HG02759 (cell line): ENCODE results near the gene N4BP2L2.
A peak's percentile ranks its signal among the peaks of the same experiment; 100 is the strongest.
"Not testable (repeated sequence)": the region's sequence is repeated elsewhere in the genome, so short reads cannot be mapped to it uniquely, and the experiment has no call there.

Experiments used
- ATAC-seq: cut with Tn5 transposase; IDR thresholded peaks from one replicate; pipeline ENCODE4 v1.9.1; 2021; ENCODE audit warnings: mild to moderate bottlenecking, moderate library complexity; ENCODE audit not compliant: unreplicated experiment

Gene N4BP2L2

DNA sequence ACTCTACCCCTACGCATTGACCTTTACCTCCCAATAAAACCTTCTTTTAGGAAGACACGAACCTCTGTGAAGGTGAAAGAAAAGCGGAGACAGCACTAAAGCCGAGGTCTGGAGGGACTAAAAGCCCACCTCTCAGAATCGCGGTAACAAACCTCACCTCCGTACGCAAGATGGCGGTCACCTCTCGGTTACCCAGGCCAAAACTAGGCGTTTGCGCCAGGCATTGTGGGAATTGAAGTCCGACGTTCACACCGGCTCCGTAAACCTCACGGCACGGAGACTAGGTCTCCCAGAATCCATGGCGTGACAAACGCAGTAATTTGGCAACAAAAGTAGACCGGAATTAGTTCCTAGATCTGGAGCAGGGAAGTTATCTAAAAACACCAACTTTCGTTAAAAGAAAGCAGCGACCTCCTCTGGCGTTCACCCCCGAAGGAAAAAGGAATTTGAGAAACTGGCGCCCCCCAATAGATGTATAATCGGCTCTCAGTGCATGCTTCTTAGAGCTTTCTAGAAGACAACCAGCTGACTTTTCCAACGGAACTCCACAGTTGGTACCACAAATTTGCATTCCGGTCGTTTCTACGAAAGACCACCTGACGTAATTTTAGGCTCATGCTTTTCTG lies at the start of gene N4BP2L2:
TSS of gene N4BP2L2 (minus strand) at position 175 of the 626 bp plus-strand sequence. CDS start 1,768 bp downstream, outside the sequence.
- ATAC-seq = peak; percentile 98

DNA sequence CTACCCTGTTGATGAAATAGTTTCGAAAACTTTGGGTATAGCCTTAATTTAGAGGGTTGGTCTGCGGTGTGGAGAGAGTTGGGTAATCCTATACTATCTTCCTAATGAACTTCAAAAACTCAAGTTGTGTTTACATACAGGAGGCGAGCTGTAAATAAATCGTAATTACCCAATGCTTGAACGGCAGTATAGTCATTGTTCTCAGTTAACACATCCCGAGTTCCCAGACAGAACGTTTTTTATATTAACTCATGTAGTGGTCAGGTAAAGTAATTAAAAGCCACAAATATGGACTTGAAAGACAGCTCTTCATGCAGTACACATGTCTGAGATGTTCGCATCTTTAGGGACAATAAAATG lies 49.2 kb upstream of the N4BP2L2 start:
- ATAC-seq = no peak

DNA sequence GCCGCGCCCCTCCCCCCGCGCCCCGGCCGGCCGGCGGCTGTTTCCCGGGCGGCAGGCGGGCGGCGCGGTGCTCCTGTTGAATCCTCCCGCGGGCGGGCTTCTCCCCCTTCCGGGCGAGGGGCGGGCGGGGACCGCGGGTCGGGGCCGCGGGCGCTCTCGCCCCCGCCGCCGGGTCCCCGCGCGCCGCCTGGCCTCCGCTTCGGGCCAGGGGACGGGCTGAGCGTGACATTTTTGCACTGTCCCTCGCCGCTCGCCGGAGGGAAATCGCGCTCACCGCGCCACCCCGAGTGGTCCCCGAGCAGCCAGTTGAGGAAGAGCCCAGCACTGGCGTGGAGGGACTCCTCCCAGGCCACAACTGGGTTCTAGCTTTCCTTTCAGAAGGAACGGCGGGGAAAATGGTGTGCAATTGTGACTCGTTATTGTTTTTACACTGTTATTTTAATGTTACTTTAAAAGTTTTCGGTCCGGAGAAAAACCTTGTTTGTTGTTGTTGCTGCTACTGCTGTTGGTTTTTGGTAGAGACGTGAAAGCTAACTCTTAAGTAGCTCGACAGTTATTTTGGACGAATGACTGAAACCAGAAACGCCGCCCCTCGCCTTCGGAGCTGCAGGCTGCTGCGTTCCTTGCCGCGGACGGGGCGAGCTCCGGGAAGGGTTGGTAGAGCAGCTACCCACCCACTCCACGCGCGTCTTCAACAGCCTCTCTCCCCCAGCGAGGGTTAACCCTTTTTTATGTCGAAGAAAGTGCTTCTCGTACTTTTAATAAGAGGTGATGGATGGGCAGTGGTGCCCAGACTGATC lies 48.6 kb upstream of the N4BP2L2 start:
- ATAC-seq = peak; percentile 44

DNA sequence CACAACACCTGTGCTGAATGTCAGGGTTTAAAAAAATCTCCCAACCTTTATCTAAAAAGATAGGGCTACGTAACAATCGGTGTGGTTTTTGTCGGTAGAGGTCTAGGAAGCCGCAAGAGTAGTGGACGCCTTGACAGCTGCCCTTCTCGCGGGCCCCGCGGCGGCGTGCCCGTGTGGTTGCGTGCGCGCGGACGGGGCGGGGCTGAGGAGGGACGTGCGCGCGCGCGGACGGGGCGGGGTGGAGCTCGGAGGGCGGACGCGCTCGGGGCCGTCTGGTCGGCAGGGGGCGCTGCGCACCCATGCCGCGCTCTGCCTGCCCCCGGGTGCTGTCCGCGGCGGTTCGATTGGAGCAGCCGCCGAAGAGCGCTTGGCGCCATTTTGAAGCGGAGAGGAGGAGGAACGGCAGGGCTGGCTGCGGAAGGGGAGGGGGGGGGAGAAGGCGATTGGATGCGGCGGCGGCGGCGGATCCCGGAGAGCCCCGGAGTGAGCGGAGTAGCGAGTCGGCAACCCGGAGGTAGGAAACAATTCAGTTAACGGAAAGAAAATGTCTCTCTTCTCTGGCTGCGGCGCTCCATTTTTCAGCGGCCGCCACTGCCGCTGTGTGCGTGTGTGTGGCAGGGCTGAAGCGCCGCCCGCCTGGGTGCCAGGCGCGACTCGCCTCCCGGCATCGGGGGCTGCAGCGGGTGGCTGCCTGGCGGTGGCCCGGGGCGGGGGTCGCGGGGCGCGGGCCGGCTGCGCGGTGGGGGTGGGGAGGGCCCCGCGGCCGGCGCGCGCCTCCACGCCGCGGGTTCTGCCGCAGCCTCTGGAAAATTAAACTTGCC lies 47.7 kb upstream of the N4BP2L2 start, which contains the start of gene PDS5B:
TSS of gene PDS5B (plus strand) at position 373 of the 821 bp plus-strand sequence. CDS start 62,321 bp downstream, outside the sequence.
- peak; percentile 86 for ATAC-seq

DNA sequence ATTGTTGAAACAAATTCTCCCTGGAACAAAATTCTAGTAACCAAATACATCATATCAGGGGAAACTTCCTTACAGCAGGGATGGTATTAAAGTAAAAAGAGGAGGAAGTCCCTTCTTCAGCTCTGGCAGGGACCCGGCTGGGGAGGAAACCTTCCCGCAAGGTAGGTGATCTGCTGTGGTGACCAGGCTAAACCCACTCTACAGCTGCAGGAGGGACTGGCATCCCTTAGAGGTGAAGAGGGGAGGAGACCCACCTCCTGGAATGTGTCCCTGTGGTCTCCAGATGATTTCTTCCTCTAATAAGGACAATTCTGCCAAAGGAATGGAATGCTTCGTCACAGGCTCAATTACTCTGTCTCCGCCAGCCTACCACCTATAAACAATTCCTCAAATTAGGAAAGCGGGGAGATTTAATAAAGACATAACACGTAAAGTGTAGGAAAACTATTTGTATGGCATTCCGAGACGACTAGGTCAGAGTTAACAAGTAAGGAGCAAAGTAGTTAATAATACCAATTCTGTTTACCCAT lies 47.0 kb upstream of the N4BP2L2 start:
- no peak for ATAC-seq

DNA sequence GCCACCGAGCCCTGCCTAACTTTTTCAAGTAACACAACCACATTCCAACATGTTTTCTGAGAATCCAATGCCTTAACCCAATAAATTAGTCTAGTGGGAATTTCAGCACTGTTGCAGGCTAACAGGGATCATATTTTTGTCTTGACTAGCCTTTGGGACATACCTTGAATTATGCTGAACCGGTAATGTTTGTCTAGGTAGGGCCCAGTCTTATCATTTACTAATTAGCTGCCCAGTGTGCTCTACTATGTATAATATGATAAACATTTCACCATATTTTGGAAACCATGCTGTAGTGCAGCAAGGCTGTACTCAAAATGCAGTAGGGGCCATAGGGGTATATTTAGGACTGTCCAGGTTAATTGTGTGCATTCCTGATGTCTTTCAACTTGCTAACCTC lies 44.4 kb upstream of the N4BP2L2 start:
- ATAC-seq = no peak

DNA sequence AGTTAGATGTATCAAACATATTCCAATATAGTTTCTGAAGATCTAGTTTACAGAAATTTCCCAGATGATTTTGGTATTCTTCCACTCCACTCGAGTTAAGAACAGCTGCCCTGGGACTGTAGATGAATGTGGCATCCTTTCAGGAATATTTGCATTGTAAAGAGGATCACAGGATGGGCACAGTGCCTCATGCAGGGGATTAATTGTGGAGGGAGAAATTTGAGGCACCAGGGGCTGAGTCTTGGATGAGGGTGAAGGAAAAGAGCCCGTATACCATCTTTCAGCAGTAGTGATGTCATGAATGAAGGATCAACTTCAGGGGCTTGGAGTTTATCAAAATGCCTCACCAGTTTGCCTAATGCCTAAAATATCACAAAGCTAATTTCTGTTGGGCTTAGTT lies 43.7 kb upstream of the N4BP2L2 start:
- no peak for ATAC-seq

DNA sequence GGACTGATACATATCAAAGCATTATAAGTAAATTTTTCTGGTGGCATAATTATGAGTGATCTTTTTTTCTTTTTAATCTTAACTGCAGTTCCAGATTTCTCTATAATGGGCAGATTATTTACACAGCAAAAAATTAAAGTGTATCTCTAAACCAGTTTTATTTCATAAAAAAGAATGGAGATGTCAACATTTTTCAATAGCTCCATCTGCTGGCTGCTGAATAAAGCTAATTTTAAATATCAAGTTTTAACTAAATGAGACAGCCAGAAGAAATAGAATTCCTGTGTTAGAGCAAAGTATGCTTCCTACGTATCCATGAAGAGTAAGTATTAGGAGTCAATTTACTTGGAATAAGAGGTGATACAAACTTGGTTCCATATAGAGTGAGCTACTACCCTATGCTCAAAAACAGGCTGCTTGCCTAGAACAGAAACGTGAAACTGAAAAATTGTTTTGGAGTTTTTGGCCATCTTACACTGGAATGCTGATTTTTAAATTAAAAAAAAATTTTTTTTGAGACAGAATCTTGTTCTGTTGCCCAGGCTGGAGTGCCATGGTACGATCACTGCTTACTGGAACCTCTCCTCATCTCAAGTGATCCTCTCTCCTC lies 42.7 kb upstream of the N4BP2L2 start:
- no peak for ATAC-seq

DNA sequence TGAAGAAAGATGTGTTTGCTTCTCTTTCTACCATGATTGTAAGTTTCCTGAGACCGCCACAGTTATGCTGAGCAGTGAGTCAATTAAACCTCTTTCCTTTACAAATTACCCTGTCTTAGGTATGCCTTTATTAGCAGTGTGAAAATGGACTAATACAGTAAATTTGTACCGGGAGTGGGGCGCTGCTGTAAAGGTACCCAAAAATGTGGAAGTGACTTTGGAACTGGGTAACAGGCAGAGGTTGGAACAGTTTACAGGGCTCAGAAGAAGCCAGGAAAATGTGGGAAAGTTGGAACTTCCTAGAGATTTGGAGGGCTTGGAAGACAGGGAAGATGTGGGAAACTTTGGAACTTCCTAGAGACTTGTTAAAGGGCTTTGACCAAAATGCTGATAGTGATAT lies 38.4 kb upstream of the N4BP2L2 start:
- no peak for ATAC-seq

DNA sequence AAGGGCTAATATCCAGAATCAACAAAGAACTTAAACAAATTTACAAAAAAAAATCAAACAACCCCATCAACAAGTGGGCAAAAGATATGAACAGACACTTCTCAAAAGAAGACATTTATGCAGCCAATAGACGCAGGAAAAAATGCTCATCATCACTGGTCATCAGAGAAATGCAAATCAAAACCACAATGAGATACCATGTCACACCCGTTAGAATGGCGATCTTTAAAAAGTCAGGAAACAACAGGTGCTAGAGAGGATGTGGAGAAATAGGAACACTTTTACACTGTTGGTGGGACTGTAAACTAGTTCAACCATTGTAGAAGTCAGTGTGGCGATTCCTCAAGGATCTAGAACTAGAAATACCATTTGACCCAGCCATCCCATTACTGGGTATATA lies 37.1 kb upstream of the N4BP2L2 start:
- not testable (repeated sequence) for ATAC-seq

DNA sequence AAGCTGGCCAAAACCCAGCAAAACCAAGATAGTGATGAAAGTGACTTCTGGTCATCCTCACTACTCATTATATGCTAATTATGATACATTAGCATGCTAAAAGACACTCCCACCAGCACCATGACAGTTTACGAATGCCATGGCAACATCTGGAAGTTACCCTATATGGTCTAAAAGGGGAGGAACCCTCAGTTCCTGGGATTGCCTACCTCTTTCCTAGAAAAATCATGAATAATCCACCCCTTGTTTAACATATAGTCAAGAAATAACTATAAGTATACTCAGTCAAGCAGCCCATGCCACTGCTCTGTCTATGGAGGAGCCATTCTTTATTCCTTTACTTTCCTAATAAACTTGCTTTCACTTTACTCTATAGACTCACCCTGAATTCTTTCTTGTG lies 22.2 kb upstream of the N4BP2L2 start:
- not testable (repeated sequence) for ATAC-seq

DNA sequence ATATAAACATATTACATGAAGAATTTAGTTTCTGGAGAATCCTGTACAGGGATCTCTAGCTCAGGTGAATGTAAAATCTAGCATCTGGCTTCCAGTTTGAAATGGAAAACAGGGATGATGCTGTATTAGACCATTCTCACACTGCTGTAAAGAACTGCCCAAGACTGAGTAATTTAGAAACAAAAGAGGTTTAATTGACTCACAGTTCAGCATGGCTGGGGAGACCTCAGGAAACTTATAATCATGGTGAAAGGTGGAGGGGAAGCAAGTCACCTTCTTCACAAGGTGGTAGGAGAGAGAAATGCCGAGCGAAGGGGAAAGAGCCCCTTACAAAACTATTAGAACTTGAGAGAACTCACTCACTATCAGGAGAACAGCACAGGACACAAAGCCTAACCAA lies 17.0 kb upstream of the N4BP2L2 start:
- no peak for ATAC-seq

DNA sequence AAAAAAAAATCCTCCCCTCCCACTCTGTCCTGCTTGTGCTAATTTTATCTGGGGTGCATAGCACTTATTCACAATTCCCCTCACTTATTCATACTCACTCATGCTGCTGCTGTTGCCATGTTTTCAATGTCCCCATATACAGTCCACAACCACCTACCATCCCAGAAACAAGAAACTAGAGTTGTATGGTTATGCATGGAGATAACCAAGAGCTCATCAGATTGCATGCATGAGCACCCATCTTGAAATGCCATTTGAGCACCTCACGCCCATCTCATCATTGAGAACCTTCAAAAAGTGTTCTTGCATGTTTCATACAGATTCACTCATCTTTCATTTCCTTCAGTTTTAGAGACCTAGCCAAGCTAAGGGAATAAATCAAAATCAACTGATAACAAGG lies 15.1 kb upstream of the N4BP2L2 start:
- ATAC-seq = no peak

DNA sequence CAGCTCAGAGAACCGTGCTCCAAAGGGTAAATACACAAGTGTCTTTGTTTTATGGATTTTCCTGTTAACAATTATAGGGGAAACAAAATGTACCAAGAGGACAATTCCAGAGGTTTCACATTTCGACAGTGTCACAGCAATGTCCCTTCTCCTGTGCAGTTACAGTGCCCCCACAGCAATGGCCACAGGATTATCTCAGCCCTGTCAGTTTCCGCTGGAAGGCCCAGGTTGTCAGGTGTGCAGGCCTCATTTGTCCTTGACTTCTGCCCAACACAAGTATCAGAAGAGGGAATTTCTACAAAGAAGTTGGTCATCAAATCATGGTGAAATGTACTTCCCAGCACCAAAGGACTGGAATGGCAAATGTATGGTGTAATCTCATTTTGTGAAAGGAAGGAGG lies 11.2 kb upstream of the N4BP2L2 start:
- no peak for ATAC-seq

DNA sequence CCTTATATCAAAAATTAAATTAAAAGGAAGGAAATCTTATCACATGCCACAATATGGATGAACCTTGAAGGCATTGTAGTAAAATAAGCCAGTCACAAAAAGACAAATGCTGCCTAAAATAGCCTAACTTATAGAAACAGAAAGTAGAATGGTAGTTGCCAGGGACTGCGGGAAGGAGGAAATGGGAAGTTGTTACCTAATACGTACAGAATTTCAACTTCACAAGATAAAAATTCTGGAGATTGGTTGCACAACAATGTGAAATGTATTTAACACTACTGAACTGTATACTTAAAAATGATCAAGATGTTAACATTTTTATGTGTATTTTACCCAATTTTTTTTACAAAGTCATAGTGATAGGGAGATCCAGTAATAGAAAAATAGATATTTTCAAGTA lies 10.2 kb upstream of the N4BP2L2 start:
- ATAC-seq = no peak

DNA sequence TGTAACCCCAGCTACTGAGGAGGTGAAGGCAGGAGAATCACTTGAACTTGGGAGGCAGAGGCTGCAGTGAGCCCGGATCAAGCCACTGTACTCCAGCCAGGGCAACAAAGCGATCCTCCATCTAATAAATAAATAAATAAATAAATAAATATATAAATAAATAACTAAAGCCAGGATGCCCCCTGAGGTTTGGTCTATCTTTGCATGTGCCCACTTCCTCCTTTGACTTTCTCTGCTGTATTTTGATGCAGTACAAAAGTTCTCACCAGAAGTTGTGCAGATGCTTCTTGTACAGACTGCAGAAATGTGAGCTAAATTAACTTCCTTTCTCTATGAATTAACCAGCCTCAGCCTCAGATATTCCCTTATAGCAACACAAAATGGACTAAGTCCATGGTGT lies 6.5 kb upstream of the N4BP2L2 start:
- peak; percentile 45 for ATAC-seq

DNA sequence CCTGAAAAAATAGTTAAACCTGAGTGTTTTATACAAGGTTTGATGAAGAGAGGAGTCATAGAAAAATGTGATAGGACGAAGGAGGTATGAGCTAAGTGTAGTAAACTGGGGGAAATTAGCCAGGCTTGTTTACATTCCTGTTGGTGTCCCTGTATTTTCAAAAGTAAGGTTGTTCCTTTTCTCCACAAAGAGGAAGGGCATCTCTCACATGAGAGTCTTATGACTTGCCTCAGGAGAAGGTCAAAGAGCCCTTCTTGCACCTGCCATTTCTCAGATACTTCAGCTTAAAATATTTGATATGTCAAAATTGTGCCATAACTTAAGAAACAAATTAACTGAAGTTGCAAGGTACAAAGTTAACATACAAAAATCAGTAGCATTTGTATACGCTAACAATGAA lies 3.6 kb upstream of the N4BP2L2 start:
- ATAC-seq = no peak

DNA sequence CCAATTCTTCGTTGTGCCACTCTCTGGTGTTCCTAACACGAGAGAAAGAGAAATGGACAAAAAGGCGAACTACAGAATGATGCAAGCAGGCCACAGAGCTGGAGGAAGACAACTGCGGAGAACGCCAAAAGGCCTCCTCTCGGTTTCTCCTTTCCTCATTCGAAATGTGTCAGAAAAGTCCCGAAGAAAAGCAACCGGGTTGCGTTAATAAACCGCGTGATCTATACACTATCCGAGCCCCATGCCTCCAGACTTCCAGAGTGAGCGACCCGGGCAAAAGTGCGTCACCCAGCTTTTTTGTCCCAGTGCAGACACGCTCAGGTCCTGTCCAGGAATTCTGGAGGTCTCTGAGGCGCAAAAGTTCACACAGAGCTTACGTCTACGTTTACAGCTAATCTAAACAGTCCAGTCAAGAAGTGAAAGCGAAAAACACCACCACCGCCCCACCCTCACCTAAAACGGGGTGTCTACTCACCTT lies 413 bp downstream of the N4BP2L2 start:
- ATAC-seq = peak; percentile 84

DNA sequence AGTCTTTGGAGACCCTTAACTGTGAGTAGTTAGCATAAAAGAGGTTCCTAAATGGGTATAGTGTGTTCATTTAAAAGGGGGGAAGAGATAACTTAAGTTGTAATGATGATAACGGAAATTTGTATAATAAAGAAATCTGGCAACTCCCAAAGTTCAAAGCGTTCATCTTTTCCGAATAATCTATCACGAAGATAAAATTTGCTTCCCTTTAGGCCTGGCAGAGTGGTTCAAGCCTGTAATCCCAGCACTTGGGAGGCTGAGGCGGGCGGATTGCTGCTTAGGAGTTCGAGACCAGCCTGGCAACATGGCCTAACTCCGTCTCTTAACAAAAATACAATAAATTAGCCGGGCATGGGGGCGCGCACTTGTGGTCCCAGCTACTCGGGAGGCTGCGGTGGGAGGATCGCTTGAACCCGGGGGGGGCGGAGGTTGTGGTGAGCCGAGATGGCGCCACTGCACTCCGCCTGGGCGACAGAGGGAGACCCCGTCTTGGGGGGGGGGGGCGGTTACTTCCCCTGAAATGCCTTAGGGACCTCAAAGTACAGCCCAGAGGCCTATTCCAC lies 934 bp downstream of the N4BP2L2 start:
- ATAC-seq = no peak

DNA sequence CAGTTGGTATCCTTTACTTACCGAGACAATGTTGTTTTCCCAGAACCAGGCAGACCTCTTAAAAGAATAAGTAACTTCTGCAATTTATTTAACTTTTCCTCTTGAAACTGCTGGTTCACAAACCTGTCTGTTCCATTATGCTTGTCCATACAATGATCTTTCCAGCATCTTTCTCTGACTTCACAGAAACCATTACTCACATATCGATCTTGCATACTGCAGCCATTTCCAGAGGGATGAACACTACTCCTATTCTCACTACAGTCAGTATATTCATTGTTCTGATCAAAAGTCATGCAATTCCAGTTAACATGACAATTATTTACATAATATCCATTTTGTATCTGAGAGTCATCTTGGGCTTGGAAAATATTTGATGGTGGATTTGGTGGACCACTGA lies 2.8 kb downstream of the N4BP2L2 start:
- ATAC-seq = no peak
